Measurements from ENCODE around the gene PROKR1.

- TF ChIP-seq POLR2A (IDR thresholded peaks at IDR 0.05) (no peak), CTCF (IDR thresholded peaks at IDR 0.05) (no peak)
These were observed 39.3 kb upstream of the PROKR1 start for GRCh38 chr2:68604077-68604476.
